K562 (cell line): Measurements from ENCODE around the gene ZER1. TPM values are rescaled to one million over a fixed set of nuclear protein-coding genes. Genes with fewer than 3 reads are reported as not detected.

Experiments
- ARID1B ChIP-seq: fragments of 450-650 bp; IDR thresholded peaks from 2 replicates; pipeline ENCODE4 v1.6.1; 2016; ENCODE audit warnings: antibody characterized with exemption, mild to moderate bottlenecking, inconsistent platforms
- BRF1 ChIP-seq: IDR thresholded peaks from 3 replicates; pipeline ENCODE4 v1.6.1; 2011; ENCODE audit warnings: borderline replicate concordance, mild to moderate bottlenecking; ENCODE audit not compliant: insufficient read length; ENCODE audit errors: extremely low read depth
- BRF2 ChIP-seq: IDR thresholded peaks from 3 replicates; pipeline ENCODE4 v1.6.1; 2011; ENCODE audit warnings: borderline replicate concordance, mild to moderate bottlenecking; ENCODE audit not compliant: insufficient read length, insufficient read depth
- ELF4 ChIP-seq: fragments of 450-650 bp; formaldehyde crosslinking; IDR thresholded peaks from 2 replicates; pipeline ENCODE4 v1.4.0; 2022; ENCODE audit warnings: missing genetic modification characterization
- FOXK1 ChIP-seq: sonication (generic); formaldehyde crosslinking; IDR thresholded peaks from 2 replicates; pipeline ENCODE4 v1.8.0; 2022; ENCODE audit warnings: missing genetic modification reagents, mild to moderate bottlenecking, borderline replicate concordance
- HDAC2 ChIP-seq: fragments of 450-650 bp; IDR thresholded peaks from 2 replicates; pipeline ENCODE4 v1.6.1; 2016; ENCODE audit warnings: mild to moderate bottlenecking
- HDAC8 ChIP-seq: fragments of 450-650 bp; IDR thresholded peaks from 2 replicates; pipeline ENCODE4 v1.6.1; 2016; ENCODE audit warnings: mild to moderate bottlenecking, missing genetic modification characterization, moderate library complexity, missing compliant biosample characterization
- HMBOX1 ChIP-seq: sonication (generic); IDR thresholded peaks from 2 replicates; pipeline ENCODE4 v1.6.1; 2016
- KAT8 ChIP-seq: fragments of 450-650 bp; IDR thresholded peaks from 2 replicates; pipeline ENCODE4 v1.6.1; 2016; ENCODE audit warnings: low read depth, mild to moderate bottlenecking
- MAZ ChIP-seq, 2 experiments: fragments of 450-650 bp in 1 of 2; sonication (generic) in 1 of 2; formaldehyde crosslinking; IDR thresholded peaks in 1 of 2; conservative IDR thresholded peaks in 1 of 2; 2 replicates each; pipeline versions ENCODE4 v1.4.0 to v1.5.0; 2020; ENCODE audit warnings: mild to moderate bottlenecking in 1 of 2, missing genetic modification reagents in 1 of 2
- MEIS2 ChIP-seq: fragments of 450-650 bp; IDR thresholded peaks from 2 replicates; pipeline ENCODE4 v1.6.1; 2014; ENCODE audit warnings: mild to moderate bottlenecking; ENCODE audit not compliant: partially characterized antibody
- NEUROD1 ChIP-seq: fragments of 150-350 bp; IDR thresholded peaks from 2 replicates; pipeline ENCODE4 v1.6.1; 2014; ENCODE audit warnings: borderline replicate concordance, low read length, low read depth; ENCODE audit not compliant: partially characterized antibody
- NFXL1 ChIP-seq: fragments of 450-650 bp; formaldehyde crosslinking; IDR thresholded peaks from 2 replicates; pipeline ENCODE4 v1.4.0; 2021; ENCODE audit warnings: mild to moderate bottlenecking
- NFYB ChIP-seq: IDR thresholded peaks from 2 replicates; pipeline ENCODE4 v1.6.1; 2011; ENCODE audit warnings: mild to moderate bottlenecking, moderate library complexity; ENCODE audit not compliant: insufficient read length; ENCODE audit errors: extremely low read depth
- SOX6 ChIP-seq: fragments of 450-650 bp; IDR thresholded peaks from 2 replicates; pipeline ENCODE4 v1.6.1; 2014; ENCODE audit warnings: mild to moderate bottlenecking
- XRCC3 ChIP-seq: fragments of 450-650 bp; IDR thresholded peaks from 2 replicates; pipeline ENCODE4 v1.6.1; 2017; ENCODE audit warnings: mild to moderate bottlenecking, moderate library complexity
- ZNF551 ChIP-seq: fragments of 250-450 bp; sonication (Bioruptor Pico); IDR thresholded peaks from 2 replicates; pipeline ENCODE4 v1.5.0; 2021; ENCODE audit warnings: mild to moderate bottlenecking, moderate library complexity
- ZNF57 ChIP-seq: fragments of 450-650 bp; formaldehyde crosslinking; IDR thresholded peaks from 2 replicates; pipeline ENCODE4 v1.4.0; 2020; ENCODE audit warnings: mild to moderate bottlenecking, moderate library complexity
- ZNF668 ChIP-seq: fragments of 250-450 bp; sonication (Bioruptor Pico); IDR thresholded peaks from 2 replicates; pipeline ENCODE4 v1.8.0; 2022; ENCODE audit warnings: mild to moderate bottlenecking, inconsistent platforms
- ZNF75A ChIP-seq: fragments of 450-650 bp; formaldehyde crosslinking; IDR thresholded peaks from 2 replicates; pipeline ENCODE4 v1.4.0; 2020; ENCODE audit warnings: mild to moderate bottlenecking
- polyA plus RNA-seq, 8 experiments: library from polyadenylated mRNA; depleted of rRNA in 4 of 8; stranded (reverse) in 5 of 8; unstranded in 3 of 8; fragments of >200 nt; fragmentation: Nextera tagmentation in 2 of 8; fragmentation: Illumina TruSeq in 1 of 8; extraction: Ambion mirVana in 2 of 8; extraction: Trizol in 1 of 8; gene quantifications; 2 replicates each; pipeline versions ENCODE4 v1.2.1 to v1.2.3, GENCODE V29; 2011 to 2014; ENCODE audit warnings: inconsistent platforms in 1 of 8, missing spikeins in 1 of 8
- total RNA-seq, 7 experiments: library from RNA; depleted of rRNA in 6 of 7; stranded (reverse); fragments of >200 nt in 6 of 7; fragmentation: Illumina TruSeq in 2 of 7; extraction: Trizol in 2 of 7; gene quantifications; 2 replicates each; pipeline versions ENCODE4 v1.2.1 to v1.2.3, GENCODE V29; 2011 to 2021; ENCODE audit warnings: low replicate concordance in 1 of 7
- TF ChIP-seq, protein P1 (sequence below): fragments of 250-450 bp; sonication (Bioruptor Pico); IDR thresholded peaks from 2 replicates; pipeline ENCODE4 v1.8.0; 2022; ENCODE audit warnings: inconsistent platforms, mild to moderate bottlenecking, moderate library complexity, borderline replicate concordance
- TF ChIP-seq, protein P2 (sequence below): conservative IDR thresholded peaks from 2 replicates; pipeline ENCODE4 v1.6.1; 2011; ENCODE audit warnings: low read depth, mild to moderate bottlenecking, low read length; ENCODE audit not compliant: control insufficient read depth
- TF ChIP-seq, protein P3 (sequence below): fragments of 250-450 bp; sonication (Bioruptor Pico); IDR thresholded peaks from 2 replicates; pipeline ENCODE4 v1.8.0; 2021; ENCODE audit warnings: mild to moderate bottlenecking, moderate library complexity

ZER1 gene
- total and polyA plus RNA-seq, 9 of the 15 experiments (the other 6 are each of a cell fraction or from before 2014, with no cell fraction given), result 0.07 to 10.7 (median 6.2) TPM

DNA sequence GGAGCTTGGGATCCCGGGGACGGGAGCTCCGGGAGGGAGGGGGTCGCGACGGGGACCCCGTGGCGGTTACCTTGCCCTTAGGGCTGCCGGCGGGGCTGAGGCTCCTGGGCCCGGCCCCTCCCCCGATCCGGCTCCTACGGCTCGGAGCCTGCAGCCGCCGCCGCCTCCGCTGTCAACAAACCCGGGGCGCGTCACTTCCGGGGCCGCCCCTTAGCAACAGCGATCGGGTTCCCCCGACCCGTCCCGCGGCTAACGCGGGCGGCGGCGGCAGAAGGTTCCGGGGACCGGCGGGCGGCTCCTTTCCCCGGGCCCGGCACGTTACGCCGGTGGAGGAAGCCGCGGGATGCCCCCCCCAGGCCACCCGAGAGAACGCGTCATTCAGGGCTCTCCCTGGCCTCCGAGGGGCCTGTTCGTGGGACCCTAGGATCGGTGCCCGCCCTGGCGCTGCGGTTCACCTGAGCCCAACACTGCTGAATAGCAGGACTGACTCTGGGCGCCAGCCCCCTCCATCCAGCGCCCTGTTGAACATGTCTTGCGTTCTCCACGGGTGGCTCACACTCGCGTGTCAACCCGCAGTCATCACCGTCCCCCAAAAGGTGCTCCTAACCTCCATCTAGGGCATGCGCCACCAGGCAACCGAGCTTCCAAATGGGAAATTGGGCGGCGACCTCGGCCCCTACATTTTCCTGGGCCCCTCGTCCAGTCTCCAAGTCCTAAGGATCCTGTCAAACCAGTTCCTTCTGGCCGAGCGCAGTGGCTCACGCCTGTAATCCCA is at the start of gene ZER1 (continued):
- TF ChIP-seq FOXK1 (CRISPR knock-in tag) (peak; percentile 95), NFXL1 (CRISPR knock-in tag) (no peak), KAT8 (no peak), NFYB (no peak), ZNF551 (CRISPR knock-in tag) (no peak), HDAC2 (0 out of 2 replicates have a peak, but pooled peaks have one; percentile 15), BRF1 (no peak), BRF2 (no peak), HMBOX1 (no peak), MAZ (CRISPR knock-in tag; conservative IDR thresholded peaks at IDR 0.05 in 1 of 2, IDR thresholded peaks at IDR 0.05 in 1 of 2) (peak; percentile 94 to 95), ZNF57 (CRISPR knock-in tag) (no peak), XRCC3 (no peak), SOX6 (peak; percentile 76), ELF4 (no peak), ARID1B (peak; percentile 14; the same call in 1 of the 2 replicates), ZNF75A (CRISPR knock-in tag) (no peak), MEIS2 (peak; percentile 54), HDAC8 (tag) (peak; percentile 69; the same call in 1 of the 2 replicates), NEUROD1 (peak; percentile 86), ZNF668 (CRISPR knock-in tag) (no peak)
- TF ChIP-seq, protein P1, sequence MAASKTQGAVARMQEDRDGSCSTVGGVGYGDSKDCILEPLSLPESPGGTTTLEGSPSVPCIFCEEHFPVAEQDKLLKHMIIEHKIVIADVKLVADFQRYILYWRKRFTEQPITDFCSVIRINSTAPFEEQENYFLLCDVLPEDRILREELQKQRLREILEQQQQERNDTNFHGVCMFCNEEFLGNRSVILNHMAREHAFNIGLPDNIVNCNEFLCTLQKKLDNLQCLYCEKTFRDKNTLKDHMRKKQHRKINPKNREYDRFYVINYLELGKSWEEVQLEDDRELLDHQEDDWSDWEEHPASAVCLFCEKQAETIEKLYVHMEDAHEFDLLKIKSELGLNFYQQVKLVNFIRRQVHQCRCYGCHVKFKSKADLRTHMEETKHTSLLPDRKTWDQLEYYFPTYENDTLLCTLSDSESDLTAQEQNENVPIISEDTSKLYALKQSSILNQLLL, result no peak
- TF ChIP-seq, protein P2, sequence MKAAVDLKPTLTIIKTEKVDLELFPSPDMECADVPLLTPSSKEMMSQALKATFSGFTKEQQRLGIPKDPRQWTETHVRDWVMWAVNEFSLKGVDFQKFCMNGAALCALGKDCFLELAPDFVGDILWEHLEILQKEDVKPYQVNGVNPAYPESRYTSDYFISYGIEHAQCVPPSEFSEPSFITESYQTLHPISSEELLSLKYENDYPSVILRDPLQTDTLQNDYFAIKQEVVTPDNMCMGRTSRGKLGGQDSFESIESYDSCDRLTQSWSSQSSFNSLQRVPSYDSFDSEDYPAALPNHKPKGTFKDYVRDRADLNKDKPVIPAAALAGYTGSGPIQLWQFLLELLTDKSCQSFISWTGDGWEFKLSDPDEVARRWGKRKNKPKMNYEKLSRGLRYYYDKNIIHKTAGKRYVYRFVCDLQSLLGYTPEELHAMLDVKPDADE, result peak; percentile 70
- TF ChIP-seq, protein P3, sequence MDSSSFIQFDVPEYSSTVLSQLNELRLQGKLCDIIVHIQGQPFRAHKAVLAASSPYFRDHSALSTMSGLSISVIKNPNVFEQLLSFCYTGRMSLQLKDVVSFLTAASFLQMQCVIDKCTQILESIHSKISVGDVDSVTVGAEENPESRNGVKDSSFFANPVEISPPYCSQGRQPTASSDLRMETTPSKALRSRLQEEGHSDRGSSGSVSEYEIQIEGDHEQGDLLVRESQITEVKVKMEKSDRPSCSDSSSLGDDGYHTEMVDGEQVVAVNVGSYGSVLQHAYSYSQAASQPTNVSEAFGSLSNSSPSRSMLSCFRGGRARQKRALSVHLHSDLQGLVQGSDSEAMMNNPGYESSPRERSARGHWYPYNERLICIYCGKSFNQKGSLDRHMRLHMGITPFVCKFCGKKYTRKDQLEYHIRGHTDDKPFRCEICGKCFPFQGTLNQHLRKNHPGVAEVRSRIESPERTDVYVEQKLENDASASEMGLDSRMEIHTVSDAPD (CRISPR knock-in tag), result no peak
